Prostate gland (tissue), 2 donors: ENCODE measurements around the gene CYP2D6.

Experiments
- CTCF ChIP-seq, 4 experiments: fragments of 200-600 bp in 2 of 4; fragments of 450-650 bp in 2 of 4; sonication (generic) in 2 of 4; IDR thresholded peaks; 1 replicate in 3 of 4; 2 replicates in 1 of 4; pipeline ENCODE4 v1.5.1; 2016 to 2019; ENCODE audit warnings: antibody characterized with exemption in 4 of 4, mild to moderate bottlenecking in 2 of 4, moderate library complexity in 2 of 4
- POLR2A ChIP-seq: fragments of 450-650 bp; IDR thresholded peaks from one replicate; pipeline ENCODE4 v1.6.1; 2016; ENCODE audit warnings: antibody characterized with exemption, mild to moderate bottlenecking
- POLR2AphosphoS5 ChIP-seq: sonication (generic); formaldehyde crosslinking; IDR thresholded peaks from one replicate; pipeline ENCODE4 v1.6.1; 2017; ENCODE audit warnings: antibody characterized with exemption

GRCh38 chr22:42174062-42174461 is 43.5 kb upstream of the CYP2D6 start:
- TF ChIP-seq CTCF (IDR thresholded peaks at IDR 0.05) (no peak), POLR2A (no peak), POLR2AphosphoS5 (no peak)
